Loucy (cell line): ENCODE measurements around the gene MLH1.
A peak's percentile ranks its signal among the peaks of the same experiment; 100 is the strongest.

Experiments used
- H2AFZ ChIP-seq: fragments of 200-600 bp; sonication (generic); 2 replicates; pipeline ENCODE4 v1.6.0; 2016; ENCODE audit warnings: antibody characterized with exemption, mild to moderate bottlenecking, low read length, moderate library complexity
- H3F3A ChIP-seq: fragments of 200-600 bp; 2 replicates; pipeline ENCODE4 v1.6.0; 2016; ENCODE audit warnings: antibody characterized with exemption, low read depth, mild to moderate bottlenecking
- H3K27me3 ChIP-seq: fragments of 200-600 bp; sonication (generic); 2 replicates; pipeline ENCODE4 v1.6.1; 2014; ENCODE audit warnings: low read length, mild to moderate bottlenecking; ENCODE audit not compliant: insufficient read depth, poor library complexity, severe bottlenecking
- H3K36me3 ChIP-seq: fragments of 200-600 bp; sonication (generic); 2 replicates; pipeline ENCODE4 v1.6.1; 2016; ENCODE audit warnings: low read length; ENCODE audit not compliant: insufficient read depth
- H3K4me1 ChIP-seq: fragments of 200-600 bp; sonication (generic); 2 replicates; pipeline ENCODE4 v1.5.1; 2014; ENCODE audit warnings: low read length, mild to moderate bottlenecking; ENCODE audit not compliant: insufficient read depth, poor library complexity, severe bottlenecking
- H3K4me2 ChIP-seq: fragments of 200-600 bp; sonication (generic); 2 replicates; pipeline ENCODE4 v1.6.0; 2014; ENCODE audit warnings: antibody characterized with exemption, low read length, low read depth, mild to moderate bottlenecking; ENCODE audit not compliant: poor library complexity, severe bottlenecking
- H3K4me3 ChIP-seq: fragments of 200-600 bp; sonication (generic); 2 replicates; pipeline ENCODE4 v1.5.1; 2014; ENCODE audit warnings: low read length, mild to moderate bottlenecking, mixed read lengths; ENCODE audit not compliant: poor library complexity, severe bottlenecking
- H3K79me2 ChIP-seq: fragments of 200-600 bp; sonication (generic); 2 replicates; pipeline ENCODE4 v1.6.1; 2014; ENCODE audit warnings: low read length; ENCODE audit not compliant: insufficient read depth
- H3K9ac ChIP-seq: fragments of 200-600 bp; sonication (generic); 2 replicates; pipeline ENCODE4 v1.6.0; 2014; ENCODE audit warnings: mild to moderate bottlenecking, low read depth, low read length, moderate library complexity; ENCODE audit not compliant: poor library complexity, severe bottlenecking
- H3K9me2 ChIP-seq: fragments of 200-600 bp; sonication (generic); replicated peaks from 2 replicates; pipeline ENCODE4 v1.6.1; 2016; ENCODE audit warnings: low read depth, low read length, mixed read lengths
- H3K9me3 ChIP-seq: fragments of 200-600 bp; sonication (generic); 2 replicates; pipeline ENCODE4 v1.6.1; 2014; ENCODE audit warnings: mild to moderate bottlenecking, antibody characterized with exemption, low read length, low read depth; ENCODE audit not compliant: insufficient read depth
- H4K20me1 ChIP-seq: fragments of 200-600 bp; sonication (generic); 2 replicates; pipeline ENCODE4 v1.6.0; 2014; ENCODE audit warnings: antibody characterized with exemption, low read length, mild to moderate bottlenecking; ENCODE audit not compliant: insufficient read depth, poor library complexity, severe bottlenecking
- EZH2phosphoT487 ChIP-seq: fragments of 200-600 bp; IDR thresholded peaks from 2 replicates; pipeline ENCODE4 v1.6.1; 2018; ENCODE audit warnings: antibody characterized with exemption, mild to moderate bottlenecking, moderate library complexity, borderline replicate concordance
- TF ChIP-seq, protein P1 (sequence below): fragments of 200-600 bp; sonication (generic); conservative IDR thresholded peaks from 2 replicates; pipeline ENCODE4 v1.5.1; 2014; ENCODE audit warnings: mild to moderate bottlenecking, antibody characterized with exemption, low read length

Gene MLH1

DNA sequence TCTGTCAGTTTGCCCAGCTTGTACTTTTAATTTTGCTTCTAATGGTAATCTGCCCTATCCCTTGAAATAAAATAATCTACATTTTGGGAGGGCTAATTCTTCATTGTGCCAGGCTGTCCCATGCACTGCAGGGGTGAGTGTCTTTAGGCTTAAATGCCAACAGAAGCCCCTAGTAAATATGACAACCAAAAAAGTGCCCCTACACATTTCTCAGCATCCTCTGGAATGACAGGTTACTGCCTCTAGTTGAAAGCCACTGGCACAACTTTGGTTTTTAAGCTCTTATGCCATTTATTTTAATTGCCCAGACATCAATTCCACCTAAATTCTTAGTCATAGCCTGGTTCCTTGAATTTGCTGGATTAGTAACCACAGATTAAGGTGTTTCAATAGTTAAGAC is 3.8 kb upstream of the MLH1 start:
- Histone ChIP-seq H2AFZ (no peak overlapping the region), H3K79me2 (peaks cover 62% of the 10 kb centered on the region), H3K36me3 (peaks cover 15% of the 10 kb centered on the region; the same call in 1 of the 2 replicates), H3K9me3 (no peaks in the 10 kb centered on the region), H3K27me3 (no peaks in the 10 kb centered on the region), H4K20me1 (peaks cover 46% of the 10 kb centered on the region), H3K4me1 (peaks cover 52% of the 10 kb centered on the region), H3K9me2 (no peaks in the 10 kb centered on the region), H3K4me3 (peak overlapping the region; percentile 81), H3F3A (no peaks in the 10 kb centered on the region), H3K4me2 (peak overlapping the region; percentile 89), H3K9ac (peak overlapping the region; percentile 97)
- TF ChIP-seq, protein P1, sequence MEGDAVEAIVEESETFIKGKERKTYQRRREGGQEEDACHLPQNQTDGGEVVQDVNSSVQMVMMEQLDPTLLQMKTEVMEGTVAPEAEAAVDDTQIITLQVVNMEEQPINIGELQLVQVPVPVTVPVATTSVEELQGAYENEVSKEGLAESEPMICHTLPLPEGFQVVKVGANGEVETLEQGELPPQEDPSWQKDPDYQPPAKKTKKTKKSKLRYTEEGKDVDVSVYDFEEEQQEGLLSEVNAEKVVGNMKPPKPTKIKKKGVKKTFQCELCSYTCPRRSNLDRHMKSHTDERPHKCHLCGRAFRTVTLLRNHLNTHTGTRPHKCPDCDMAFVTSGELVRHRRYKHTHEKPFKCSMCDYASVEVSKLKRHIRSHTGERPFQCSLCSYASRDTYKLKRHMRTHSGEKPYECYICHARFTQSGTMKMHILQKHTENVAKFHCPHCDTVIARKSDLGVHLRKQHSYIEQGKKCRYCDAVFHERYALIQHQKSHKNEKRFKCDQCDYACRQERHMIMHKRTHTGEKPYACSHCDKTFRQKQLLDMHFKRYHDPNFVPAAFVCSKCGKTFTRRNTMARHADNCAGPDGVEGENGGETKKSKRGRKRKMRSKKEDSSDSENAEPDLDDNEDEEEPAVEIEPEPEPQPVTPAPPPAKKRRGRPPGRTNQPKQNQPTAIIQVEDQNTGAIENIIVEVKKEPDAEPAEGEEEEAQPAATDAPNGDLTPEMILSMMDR = no peak
- no peak for TF ChIP-seq EZH2phosphoT487

DNA sequence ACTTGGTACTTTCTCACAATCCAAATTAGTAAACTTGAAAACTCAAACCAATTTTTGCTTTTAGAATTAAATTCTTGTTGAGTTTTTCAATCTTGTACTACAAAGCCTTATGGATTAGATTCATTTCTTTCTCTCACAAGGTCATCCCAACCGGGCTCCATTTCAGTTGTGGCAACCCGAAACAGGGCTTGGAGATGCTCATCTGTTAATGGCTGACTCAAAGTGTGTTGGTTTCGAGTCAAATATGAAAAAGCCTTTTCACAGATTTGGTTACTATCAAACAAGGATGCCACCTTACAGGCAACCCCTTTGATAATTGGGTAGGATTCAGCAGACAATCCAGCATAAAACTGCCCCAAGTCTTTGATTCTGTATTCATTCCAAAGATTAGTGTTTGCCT is 2.2 kb upstream of the MLH1 start:
- Histone ChIP-seq H3K36me3 (peaks cover 3% of the 10 kb centered on the region; the same call in 1 of the 2 replicates), H3K9me3 (no peaks in the 10 kb centered on the region), H2AFZ (no peak overlapping the region), H3K4me2 (peak overlapping the region; percentile 89), H3K4me3 (peak overlapping the region; percentile 81), H3K4me1 (peaks cover 54% of the 10 kb centered on the region), H3K9ac (peak overlapping the region; percentile 97), H3K27me3 (no peaks in the 10 kb centered on the region), H3K79me2 (peaks cover 78% of the 10 kb centered on the region), H3F3A (no peaks in the 10 kb centered on the region), H3K9me2 (no peaks in the 10 kb centered on the region), H4K20me1 (peaks cover 46% of the 10 kb centered on the region)
- no peak for TF ChIP-seq EZH2phosphoT487
- TF ChIP-seq, protein P1 = no peak

DNA sequence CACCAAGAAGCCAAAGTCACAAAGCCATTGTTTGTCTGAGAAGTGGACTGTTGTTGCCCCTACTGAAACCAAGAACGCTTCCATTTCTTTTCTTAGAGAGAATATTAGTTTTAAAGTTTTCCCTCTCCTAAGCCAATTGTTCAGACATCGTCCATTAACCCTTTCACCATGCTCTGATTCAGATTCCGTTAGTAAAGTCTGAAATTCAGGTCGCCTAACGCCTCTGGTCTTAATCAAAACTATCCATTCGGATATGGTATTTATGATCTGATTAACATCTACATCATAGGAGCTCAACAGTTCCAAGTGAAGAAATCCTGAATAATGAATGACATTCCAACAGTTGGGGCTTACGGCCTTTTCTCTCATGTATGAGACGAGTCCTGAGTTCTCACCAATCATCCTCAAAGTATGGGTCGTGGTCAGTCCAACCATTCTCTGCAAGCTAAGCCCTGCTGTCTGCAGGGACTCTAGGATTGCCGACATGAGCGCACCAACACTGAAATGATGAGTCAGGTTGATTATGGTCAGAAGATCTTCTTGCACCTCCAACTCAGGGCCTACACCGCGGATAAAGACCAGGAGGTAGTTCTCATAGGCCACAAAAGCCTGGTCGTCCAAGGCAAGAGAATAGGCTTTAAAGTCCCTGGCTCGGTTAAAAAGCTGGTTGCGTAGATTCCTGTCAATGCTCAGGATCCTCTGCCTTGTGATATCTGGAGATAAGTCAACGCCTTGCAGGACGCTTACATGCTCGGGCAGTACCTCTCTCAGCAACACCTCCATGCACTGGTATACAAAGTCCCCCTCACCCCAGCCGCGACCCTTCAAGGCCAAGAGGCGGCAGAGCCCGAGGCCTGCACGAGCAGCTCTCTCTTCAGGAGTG is 1.2 kb upstream of the MLH1 start:
- H3K9me3 ChIP-seq = no peaks in the 10 kb centered on the region
- no peaks in the 10 kb centered on the region for H3K9me2 ChIP-seq
- no peaks in the 10 kb centered on the region for H3F3A ChIP-seq
- no peaks in the 10 kb centered on the region for H3K27me3 ChIP-seq
- H3K79me2 ChIP-seq = peaks cover 88% of the 10 kb centered on the region
- peaks cover 64% of the 10 kb centered on the region for H3K4me1 ChIP-seq
- no peak for TF ChIP-seq EZH2phosphoT487
- TF ChIP-seq, protein P1 = no peak
- H3K4me2 ChIP-seq = peak overlapping the region; percentile 89
- H3K4me3 ChIP-seq = peak overlapping the region; percentile 81
- H2AFZ ChIP-seq = peak overlapping the region; percentile 86
- H3K36me3 ChIP-seq = peaks cover 8% of the 10 kb centered on the region; the same call in 1 of the 2 replicates
- H3K9ac ChIP-seq = peak overlapping the region; percentile 97
- H4K20me1 ChIP-seq = peaks cover 46% of the 10 kb centered on the region
